HG03378 (cell line): ENCODE data around the gene GPR176.
"Not testable (repeated sequence)": the region's sequence is repeated elsewhere in the genome, so short reads cannot be mapped to it uniquely, and the experiment has no call there.

ENCODE experiments used
- ATAC-seq: cut with Tn5 transposase; IDR thresholded peaks from one replicate; pipeline ENCODE4 v1.9.1; 2021; ENCODE audit warnings: mild to moderate bottlenecking, moderate library complexity; ENCODE audit not compliant: unreplicated experiment

The GPR176 gene

DNA sequence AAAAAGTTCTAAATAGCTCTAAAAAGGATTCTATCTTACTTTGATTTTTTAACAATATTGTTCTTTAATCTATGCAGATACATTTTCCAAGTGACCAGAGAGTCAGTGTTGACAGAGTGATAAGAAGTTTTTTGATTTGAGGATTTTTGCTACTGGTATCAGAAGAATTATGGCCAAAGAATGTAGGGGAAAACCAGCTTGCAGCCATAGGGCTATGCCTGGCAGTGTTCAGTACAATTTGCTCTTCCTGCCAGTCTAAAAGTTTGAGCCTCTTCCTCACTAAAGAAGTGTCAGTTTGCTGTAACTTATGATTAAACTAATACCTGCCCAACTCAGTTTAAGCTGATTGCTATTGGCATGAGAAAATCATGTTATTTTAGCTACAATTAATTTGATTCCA lies 102.2 kb downstream of the GPR176 start:
- ATAC-seq: no peak

DNA sequence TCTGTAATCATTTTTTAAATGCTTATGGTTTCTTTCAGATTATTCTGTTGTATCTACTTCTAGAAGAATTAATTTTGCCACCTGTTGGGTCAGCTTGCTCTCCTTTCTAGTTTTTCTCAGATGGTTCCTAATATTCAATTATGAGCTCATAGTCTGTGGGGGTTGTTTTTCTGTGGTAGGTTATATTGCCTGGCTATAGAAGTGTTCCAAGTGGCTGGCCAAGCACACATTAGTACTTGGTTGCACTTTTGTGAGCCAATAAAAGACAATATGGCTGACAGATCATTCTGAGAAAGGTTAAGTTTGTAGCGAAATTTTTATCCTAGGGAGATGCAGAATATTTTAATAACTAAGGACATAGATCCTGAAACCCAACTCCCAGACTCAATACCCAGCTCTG lies 105.6 kb downstream of the GPR176 start:
- no peak for ATAC-seq

DNA sequence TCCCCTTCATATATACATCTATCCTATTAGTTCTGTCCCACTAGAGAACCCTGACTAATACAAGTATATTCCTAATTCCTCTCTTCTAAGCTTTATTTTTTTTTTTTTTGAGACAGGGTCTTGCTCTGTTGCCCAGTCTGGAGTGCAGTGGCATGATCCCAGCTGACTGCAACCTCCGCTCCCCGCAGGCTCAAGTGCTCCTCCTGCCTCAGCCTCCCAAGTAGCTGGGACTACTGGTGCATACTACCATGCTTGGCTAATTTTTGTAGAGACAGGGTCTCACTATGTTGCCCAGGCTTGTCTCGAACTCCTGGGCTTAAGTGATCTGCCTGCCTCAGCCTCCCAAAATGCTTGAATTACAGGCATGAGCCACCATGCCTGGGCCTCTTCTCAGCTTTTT lies 107.4 kb downstream of the GPR176 start:
- not testable (repeated sequence) for ATAC-seq

- ATAC-seq: no peak
These were observed 111.2 kb downstream of the GPR176 start for GRCh38 chr15:39808909-39809308.

- no peak for ATAC-seq
These were observed 112.3 kb downstream of the GPR176 start for GRCh38 chr15:39807791-39808190.

DNA sequence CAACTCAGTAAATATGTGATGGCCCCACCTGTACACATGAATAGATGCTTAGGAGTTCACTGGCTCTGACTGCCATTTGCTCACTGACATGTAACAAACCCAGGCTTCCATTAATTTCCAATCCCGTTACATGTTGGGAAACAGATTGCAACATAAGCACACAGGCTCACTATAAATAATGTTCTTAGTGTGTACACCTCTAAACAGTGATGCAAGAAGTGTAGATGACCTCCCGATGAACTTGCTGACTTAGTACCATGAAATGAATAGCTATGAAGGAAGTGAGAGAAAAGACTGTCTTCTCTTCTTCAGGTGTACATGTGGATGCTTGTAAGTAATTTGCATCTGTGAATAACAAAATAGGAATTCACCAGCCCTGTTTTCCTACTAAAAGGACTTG lies 116.0 kb downstream of the GPR176 start:
- no peak for ATAC-seq

DNA sequence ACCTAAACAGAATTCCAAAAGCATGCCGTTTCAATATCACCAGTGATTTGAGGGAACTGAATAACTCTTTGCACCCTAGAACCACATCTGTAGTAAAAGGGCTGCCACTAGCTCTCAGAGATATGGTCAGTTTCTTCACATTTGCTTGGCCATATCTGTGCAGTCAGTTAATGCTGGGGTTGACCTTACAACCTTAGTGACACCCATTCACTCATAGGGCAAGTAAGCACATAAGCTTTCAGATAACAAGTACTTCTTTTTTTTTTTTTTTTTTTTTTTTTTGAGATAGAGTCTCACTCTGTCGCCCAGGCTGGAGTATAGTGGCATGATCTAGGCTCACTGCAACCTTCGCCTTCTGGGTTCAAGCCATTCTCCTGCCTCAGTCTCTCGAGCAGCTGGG lies 117.0 kb downstream of the GPR176 start:
- ATAC-seq: no peak

- peak; percentile 54 for ATAC-seq
These were observed 118.3 kb downstream of the GPR176 start for GRCh38 chr15:39801641-39802309.

GRCh38 chr15:39799552-39800011 lies 120.5 kb downstream of the GPR176 start:
- ATAC-seq: no peak

DNA sequence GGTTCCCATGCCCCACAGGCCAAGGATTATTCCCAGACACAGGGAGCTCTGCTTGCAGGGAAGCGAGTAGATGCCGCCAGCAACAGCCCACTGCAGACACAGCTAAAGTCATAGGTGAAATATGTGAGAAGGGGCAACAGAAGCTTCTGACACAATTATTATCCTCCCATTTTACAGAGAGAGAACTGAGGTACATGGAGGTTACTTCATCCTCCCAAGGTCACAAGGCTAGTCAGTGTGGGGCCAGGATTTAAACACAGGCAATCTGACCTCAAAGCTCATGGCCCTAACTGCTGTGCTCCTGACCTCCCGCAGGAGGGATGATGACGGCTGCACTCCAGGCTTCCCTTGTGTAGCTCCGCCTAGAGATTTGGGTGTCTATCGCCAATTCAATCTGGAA lies 121.7 kb downstream of the GPR176 start:
- no peak for ATAC-seq

GRCh38 chr15:39797407-39797806 lies 122.7 kb downstream of the GPR176 start:
- no peak for ATAC-seq

- ATAC-seq: no peak
These were observed 123.5 kb downstream of the GPR176 start for GRCh38 chr15:39796601-39797000.

- ATAC-seq: no peak
These were observed 124.6 kb downstream of the GPR176 start for GRCh38 chr15:39795486-39795885.

GRCh38 chr15:39794954-39795353 lies 125.1 kb downstream of the GPR176 start:
- ATAC-seq: no peak

DNA sequence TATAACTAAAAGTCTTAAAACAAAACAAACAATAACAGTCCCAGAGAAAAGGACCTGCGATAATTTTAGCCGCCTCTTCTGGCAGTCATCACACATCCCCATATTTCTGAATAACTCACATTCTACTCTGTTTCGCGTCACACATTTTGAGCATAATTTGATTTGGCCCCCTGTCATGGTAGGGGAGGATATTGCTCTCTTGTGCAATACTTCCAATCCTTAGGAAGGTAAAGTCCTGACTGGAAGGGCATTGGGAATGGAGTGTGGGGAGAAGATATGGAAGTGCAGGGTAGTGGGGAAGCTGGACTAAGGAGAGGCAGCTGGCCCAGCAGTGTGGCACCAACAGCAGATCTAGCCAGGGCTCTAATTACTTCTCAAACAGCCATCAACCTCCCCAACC lies 126.1 kb downstream of the GPR176 start:
- ATAC-seq: no peak

DNA sequence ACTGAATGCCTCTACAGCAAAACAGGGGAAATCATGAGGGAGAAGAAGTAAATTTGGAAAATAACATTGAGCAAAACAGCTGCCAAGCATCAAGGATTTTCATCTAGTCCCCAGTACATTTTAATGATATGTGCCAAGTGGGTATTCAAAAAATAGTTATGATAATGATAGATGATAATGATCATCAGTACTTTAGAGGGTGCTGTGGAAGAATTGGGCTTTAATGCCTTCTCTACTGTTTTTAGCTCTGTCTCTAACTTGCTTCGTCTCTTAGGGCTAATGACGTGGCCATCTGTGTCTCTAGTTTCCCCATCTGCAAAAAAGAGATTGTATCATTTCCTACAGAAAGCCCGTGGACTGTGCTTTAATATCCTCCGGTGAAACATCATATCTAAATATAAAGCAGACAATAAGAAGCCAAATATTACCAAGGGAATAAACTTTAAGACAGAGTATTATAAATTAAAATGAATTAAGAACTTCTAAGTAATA lies 127.2 kb downstream of the GPR176 start:
- ATAC-seq: no peak

GRCh38 chr15:39792025-39792843 lies 127.8 kb downstream of the GPR176 start:
- no peak for ATAC-seq

DNA sequence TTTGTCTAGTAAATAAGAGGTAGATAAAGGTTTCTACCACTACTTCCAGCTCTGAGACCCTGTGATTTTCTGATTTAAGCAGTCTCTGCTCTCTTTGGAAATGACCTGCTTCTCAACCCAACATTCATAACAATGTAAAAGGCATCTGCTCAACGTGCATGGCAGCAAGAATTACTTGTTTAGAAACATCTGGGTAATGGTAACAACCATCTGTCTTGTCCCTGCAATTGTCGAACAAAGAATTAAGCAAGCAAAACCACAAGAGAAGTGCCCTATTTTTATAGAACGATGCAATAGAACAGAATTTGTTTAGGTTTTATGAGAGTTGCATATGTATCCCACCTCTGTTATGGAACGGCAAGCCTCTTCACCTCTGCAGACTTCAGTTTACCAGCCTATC lies 130.3 kb downstream of the GPR176 start:
- no peak for ATAC-seq

DNA sequence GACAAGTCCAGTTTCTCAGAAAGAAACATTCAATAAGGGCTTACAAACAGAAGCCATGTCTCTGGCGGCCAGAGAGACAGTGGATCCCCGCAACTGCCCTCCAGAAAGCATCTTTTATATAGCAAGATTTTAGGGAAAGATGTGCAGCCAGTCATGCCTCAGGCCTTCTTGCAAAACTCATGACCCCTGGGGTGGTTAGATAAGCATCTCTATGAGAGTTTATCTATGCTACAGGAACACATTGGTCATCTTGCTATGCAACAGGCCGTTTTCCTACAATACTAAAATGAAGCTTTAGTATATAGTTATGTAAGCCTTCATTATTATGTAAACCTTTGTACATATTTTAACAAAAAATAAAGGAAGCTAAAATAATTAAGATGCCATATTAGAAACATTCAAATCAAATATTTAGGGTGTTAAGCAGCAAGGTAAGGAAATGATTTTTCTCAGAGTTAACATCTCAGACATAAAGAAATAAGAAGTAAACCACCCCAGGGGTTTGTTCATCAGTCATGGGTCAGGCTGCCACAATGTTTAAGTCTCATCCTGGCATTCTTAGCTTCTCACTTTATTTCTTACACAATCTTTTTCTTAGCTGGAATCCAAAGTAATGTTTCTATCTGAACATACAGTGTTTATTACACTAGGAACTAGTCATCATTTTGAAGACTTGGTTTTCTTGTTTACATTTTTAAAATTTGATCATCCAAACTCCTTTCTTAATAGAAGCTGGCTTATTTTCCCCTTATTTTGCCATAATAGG lies 131.1 kb downstream of the GPR176 start:
- ATAC-seq: no peak

GRCh38 chr15:39788108-39788507 lies 132.0 kb downstream of the GPR176 start:
- ATAC-seq: no peak

- no peak for ATAC-seq
These were observed 132.6 kb downstream of the GPR176 start for GRCh38 chr15:39787479-39787878.
